Measurements from ENCODE around the gene PPP2R2B.
"Not testable (repeated sequence)": the region's sequence is repeated elsewhere in the genome, so short reads cannot be mapped to it uniquely, and the experiment has no call there.

Gene PPP2R2B

GRCh38 chr5:146731909-146732659 is 146.5 kb downstream of the PPP2R2B start:
- no peak for FAIRE-seq

GRCh38 chr5:146728746-146729145 is 149.8 kb downstream of the PPP2R2B start:
- FAIRE-seq: not testable (repeated sequence)

GRCh38 chr5:146726891-146727290 is 151.7 kb downstream of the PPP2R2B start:
- no peak for FAIRE-seq

GRCh38 chr5:146726020-146726419 is 152.5 kb downstream of the PPP2R2B start:
- no peak for FAIRE-seq

GRCh38 chr5:146725025-146725424 is 153.5 kb downstream of the PPP2R2B start:
- no peak for FAIRE-seq

GRCh38 chr5:146722361-146722779 is 156.2 kb downstream of the PPP2R2B start:
- no peak for FAIRE-seq

GRCh38 chr5:146721073-146721815 is 157.3 kb downstream of the PPP2R2B start:
- no peak for FAIRE-seq

GRCh38 chr5:146720107-146720506 is 158.4 kb downstream of the PPP2R2B start:
- FAIRE-seq: no peak

GRCh38 chr5:146719179-146719578 is 159.4 kb downstream of the PPP2R2B start:
- FAIRE-seq: no peak

GRCh38 chr5:146718609-146719008 is 159.9 kb downstream of the PPP2R2B start:
- FAIRE-seq: no peak

GRCh38 chr5:146717951-146718350 is 160.6 kb downstream of the PPP2R2B start:
- no peak for FAIRE-seq

- FAIRE-seq: no peak
Measured at GRCh38 chr5:146716636-146717035, 161.9 kb downstream of the PPP2R2B start.

- no peak for FAIRE-seq
Measured at GRCh38 chr5:146710348-146710747, 168.2 kb downstream of the PPP2R2B start.

GRCh38 chr5:146707316-146707715 is 171.2 kb downstream of the PPP2R2B start:
- no peak for FAIRE-seq

- FAIRE-seq: no peak
Measured at GRCh38 chr5:146706321-146706972, 172.1 kb downstream of the PPP2R2B start.

GRCh38 chr5:146704949-146705665 is 173.4 kb downstream of the PPP2R2B start:
- FAIRE-seq: no peak

GRCh38 chr5:146703899-146704298 is 174.7 kb downstream of the PPP2R2B start:
- FAIRE-seq: no peak

GRCh38 chr5:146703499-146703898 is 175.1 kb downstream of the PPP2R2B start:
- no peak for FAIRE-seq

- no peak for FAIRE-seq
Measured at GRCh38 chr5:146699664-146700418, 178.7 kb downstream of the PPP2R2B start.

GRCh38 chr5:146699138-146699537 is 179.4 kb downstream of the PPP2R2B start:
- FAIRE-seq: no peak

- FAIRE-seq: no peak
Measured at GRCh38 chr5:146698651-146699050, 179.9 kb downstream of the PPP2R2B start.

GRCh38 chr5:146697211-146697610 is 181.3 kb downstream of the PPP2R2B start:
- FAIRE-seq: no peak

Measured in endometrium (tissue), 2 donors.